ENCODE results near the gene CAND2. TPM values are rescaled to one million over a fixed set of nuclear protein-coding genes. Genes with fewer than 3 reads are reported as not detected.

Gene CAND2
- total and polyA plus RNA-seq, 9 of the 15 experiments (the other 6 are each of a cell fraction or from before 2014, with no cell fraction given): 0.91 to 14.9 (median 4.3) TPM

DNA sequence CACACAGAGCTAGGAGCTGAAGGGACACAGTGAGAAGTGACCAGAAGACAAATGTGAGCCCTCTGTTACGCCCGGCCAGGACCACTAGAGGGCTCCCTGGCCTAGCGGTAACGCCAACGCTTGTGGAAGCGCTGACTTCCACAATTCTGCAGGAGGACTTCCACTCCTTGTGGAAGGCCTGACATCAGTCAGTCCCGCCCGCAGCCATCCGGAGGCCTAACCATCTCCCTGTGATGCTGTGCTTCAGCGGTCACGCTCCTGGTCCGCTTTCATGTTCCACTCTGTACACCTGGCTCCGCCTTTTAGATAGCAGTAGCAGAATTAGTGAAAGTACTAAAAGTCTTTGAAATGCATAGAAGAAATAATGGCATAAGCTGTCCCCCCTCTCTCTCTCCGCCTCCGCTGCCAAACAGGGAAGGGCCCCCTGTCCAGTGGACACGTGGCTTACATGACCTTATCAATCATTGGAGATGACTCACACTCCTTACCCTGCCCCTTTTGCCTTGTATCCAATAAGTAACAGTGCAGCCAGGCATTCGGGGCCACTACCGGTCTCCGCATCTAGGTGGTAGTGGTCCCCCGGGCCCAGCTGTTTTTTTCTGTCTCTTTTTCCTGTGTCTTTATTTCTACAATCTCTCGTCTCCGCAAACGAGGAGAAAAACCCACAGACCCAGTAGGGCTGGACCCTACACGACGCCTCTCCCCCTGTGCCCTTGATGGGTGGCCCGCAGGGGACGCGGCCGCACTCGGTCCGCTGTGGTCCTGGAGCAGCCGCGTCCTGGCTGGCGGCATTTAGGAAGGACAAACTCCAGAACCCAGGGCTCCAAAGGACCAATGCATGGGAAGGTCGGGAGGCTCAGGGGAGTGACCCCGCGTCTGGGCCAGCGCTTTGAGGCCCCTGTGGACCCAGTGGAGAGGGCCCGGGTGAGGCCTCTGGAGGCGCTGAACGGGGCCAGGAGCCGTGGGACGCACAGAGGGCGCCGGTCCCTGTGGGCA is 71.9 kb downstream of the CAND2 start (continued):
- TF ChIP-seq, protein P1, sequence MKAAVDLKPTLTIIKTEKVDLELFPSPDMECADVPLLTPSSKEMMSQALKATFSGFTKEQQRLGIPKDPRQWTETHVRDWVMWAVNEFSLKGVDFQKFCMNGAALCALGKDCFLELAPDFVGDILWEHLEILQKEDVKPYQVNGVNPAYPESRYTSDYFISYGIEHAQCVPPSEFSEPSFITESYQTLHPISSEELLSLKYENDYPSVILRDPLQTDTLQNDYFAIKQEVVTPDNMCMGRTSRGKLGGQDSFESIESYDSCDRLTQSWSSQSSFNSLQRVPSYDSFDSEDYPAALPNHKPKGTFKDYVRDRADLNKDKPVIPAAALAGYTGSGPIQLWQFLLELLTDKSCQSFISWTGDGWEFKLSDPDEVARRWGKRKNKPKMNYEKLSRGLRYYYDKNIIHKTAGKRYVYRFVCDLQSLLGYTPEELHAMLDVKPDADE (conservative IDR thresholded peaks at IDR 0.05; ENCODE audit: control insufficient read depth, low read depth, low read length): 0 out of 2 replicates have a peak, but pooled peaks have one; percentile 17
- TF ChIP-seq POLR3A (IDR thresholded peaks at IDR 0.05; ENCODE audit: borderline replicate concordance, extremely low read depth, insufficient read depth, insufficient read length) (no peak), MCM7 (IDR thresholded peaks at IDR 0.05) (no peak), HDAC2 (IDR thresholded peaks at IDR 0.05) (peak; percentile 98), ARID2 (IDR thresholded peaks at IDR 0.05) (peak; percentile 74), EWSR1 (IDR thresholded peaks at IDR 0.05; ENCODE audit: borderline replicate concordance, low read depth, partially characterized antibody) (no peak)
- TF ChIP-seq, protein P2, sequence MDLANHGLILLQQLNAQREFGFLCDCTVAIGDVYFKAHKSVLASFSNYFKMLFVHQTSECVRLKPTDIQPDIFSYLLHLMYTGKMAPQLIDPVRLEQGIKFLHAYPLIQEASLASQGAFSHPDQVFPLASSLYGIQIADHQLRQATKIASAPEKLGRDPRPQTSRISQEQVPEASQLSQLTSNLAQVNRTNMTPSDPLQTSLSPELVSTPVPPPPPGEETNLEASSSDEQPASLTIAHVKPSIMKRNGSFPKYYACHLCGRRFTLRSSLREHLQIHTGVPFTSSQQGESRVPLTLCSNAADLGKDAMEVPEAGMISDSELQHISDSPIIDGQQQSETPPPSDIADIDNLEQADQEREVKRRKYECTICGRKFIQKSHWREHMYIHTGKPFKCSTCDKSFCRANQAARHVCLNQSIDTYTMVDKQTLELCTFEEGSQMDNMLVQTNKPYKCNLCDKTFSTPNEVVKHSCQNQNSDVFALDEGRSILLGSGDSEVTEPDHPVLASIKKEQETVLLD (IDR thresholded peaks at IDR 0.05): peak; percentile 68; the same call in 1 of the 2 replicates
- TF ChIP-seq, protein P3, sequence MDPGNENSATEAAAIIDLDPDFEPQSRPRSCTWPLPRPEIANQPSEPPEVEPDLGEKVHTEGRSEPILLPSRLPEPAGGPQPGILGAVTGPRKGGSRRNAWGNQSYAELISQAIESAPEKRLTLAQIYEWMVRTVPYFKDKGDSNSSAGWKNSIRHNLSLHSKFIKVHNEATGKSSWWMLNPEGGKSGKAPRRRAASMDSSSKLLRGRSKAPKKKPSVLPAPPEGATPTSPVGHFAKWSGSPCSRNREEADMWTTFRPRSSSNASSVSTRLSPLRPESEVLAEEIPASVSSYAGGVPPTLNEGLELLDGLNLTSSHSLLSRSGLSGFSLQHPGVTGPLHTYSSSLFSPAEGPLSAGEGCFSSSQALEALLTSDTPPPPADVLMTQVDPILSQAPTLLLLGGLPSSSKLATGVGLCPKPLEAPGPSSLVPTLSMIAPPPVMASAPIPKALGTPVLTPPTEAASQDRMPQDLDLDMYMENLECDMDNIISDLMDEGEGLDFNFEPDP (CRISPR knock-in tag; IDR thresholded peaks at IDR 0.05): no peak
- TF ChIP-seq, protein P4, sequence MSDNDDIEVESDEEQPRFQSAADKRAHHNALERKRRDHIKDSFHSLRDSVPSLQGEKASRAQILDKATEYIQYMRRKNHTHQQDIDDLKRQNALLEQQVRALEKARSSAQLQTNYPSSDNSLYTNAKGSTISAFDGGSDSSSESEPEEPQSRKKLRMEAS (CRISPR knock-in tag; IDR thresholded peaks at IDR 0.05): peak; percentile 94
- TF ChIP-seq, protein P5, sequence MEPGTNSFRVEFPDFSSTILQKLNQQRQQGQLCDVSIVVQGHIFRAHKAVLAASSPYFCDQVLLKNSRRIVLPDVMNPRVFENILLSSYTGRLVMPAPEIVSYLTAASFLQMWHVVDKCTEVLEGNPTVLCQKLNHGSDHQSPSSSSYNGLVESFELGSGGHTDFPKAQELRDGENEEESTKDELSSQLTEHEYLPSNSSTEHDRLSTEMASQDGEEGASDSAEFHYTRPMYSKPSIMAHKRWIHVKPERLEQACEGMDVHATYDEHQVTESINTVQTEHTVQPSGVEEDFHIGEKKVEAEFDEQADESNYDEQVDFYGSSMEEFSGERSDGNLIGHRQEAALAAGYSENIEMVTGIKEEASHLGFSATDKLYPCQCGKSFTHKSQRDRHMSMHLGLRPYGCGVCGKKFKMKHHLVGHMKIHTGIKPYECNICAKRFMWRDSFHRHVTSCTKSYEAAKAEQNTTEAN (CRISPR knock-in tag; IDR thresholded peaks at IDR 0.05): no peak
- TF ChIP-seq, protein P6, sequence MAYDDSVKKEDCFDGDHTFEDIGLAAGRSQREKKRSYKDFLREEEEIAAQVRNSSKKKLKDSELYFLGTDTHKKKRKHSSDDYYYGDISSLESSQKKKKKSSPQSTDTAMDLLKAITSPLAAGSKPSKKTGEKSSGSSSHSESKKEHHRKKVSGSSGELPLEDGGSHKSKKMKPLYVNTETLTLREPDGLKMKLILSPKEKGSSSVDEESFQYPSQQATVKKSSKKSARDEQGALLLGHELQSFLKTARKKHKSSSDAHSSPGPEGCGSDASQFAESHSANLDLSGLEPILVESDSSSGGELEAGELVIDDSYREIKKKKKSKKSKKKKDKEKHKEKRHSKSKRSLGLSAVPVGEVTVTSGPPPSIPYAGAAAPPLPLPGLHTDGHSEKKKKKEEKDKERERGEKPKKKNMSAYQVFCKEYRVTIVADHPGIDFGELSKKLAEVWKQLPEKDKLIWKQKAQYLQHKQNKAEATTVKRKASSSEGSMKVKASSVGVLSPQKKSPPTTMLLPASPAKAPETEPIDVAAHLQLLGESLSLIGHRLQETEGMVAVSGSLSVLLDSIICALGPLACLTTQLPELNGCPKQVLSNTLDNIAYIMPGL (CRISPR knock-in tag; IDR thresholded peaks at IDR 0.05): peak; percentile 75; the same call in 1 of the 2 replicates
- TF ChIP-seq, protein P7, sequence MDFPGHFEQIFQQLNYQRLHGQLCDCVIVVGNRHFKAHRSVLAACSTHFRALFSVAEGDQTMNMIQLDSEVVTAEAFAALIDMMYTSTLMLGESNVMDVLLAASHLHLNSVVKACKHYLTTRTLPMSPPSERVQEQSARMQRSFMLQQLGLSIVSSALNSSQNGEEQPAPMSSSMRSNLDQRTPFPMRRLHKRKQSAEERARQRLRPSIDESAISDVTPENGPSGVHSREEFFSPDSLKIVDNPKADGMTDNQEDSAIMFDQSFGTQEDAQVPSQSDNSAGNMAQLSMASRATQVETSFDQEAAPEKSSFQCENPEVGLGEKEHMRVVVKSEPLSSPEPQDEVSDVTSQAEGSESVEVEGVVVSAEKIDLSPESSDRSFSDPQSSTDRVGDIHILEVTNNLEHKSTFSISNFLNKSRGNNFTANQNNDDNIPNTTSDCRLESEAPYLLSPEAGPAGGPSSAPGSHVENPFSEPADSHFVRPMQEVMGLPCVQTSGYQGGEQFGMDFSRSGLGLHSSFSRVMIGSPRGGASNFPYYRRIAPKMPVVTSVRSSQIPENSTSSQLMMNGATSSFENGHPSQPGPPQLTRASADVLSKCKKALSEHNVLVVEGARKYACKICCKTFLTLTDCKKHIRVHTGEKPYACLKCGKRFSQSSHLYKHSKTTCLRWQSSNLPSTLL (IDR thresholded peaks at IDR 0.05): no peak

Data from K562 (cell line).